Mesodermal cell (in vitro differentiated cells): ENCODE measurements around the gene PFDN6.

Experiments
- H3K27ac ChIP-seq: 2 replicates; pipeline ENCODE4 v1.7.0; 2013; ENCODE audit warnings: mild to moderate bottlenecking, low read depth, low read length, moderate library complexity; ENCODE audit not compliant: severe bottlenecking
- H3K36me3 ChIP-seq: 2 replicates; pipeline ENCODE4 v1.7.1; 2013; ENCODE audit warnings: mild to moderate bottlenecking, low read length, moderate library complexity; ENCODE audit not compliant: control insufficient read depth, insufficient read depth
- H3K4me1 ChIP-seq: one replicate; pipeline ENCODE4 v1.7.1; 2013; ENCODE audit warnings: mild to moderate bottlenecking, low read length; ENCODE audit not compliant: insufficient read depth, control insufficient read depth, poor library complexity, severe bottlenecking
- H3K4me3 ChIP-seq: 2 replicates; pipeline ENCODE4 v1.7.0; 2013; ENCODE audit warnings: low read length, control low read depth, mild to moderate bottlenecking; ENCODE audit not compliant: insufficient read depth, poor library complexity, severe bottlenecking; ENCODE audit errors: extremely low read depth
- H3K9me3 ChIP-seq: 2 replicates; pipeline ENCODE4 v1.7.1; 2013; ENCODE audit warnings: mild to moderate bottlenecking, low read length, moderate library complexity; ENCODE audit not compliant: control insufficient read depth
- WGBS, 2 experiments: methylation state at CpG; one replicate each; pipeline ENCODE4 v1.1.5; 2013; ENCODE audit warnings: missing lambda C conversion rate in 2 of 2; ENCODE audit not compliant: insufficient coverage in 2 of 2; 5-methylcytosine and 5-hydroxymethylcytosine counted together

The PFDN6 gene

DNA sequence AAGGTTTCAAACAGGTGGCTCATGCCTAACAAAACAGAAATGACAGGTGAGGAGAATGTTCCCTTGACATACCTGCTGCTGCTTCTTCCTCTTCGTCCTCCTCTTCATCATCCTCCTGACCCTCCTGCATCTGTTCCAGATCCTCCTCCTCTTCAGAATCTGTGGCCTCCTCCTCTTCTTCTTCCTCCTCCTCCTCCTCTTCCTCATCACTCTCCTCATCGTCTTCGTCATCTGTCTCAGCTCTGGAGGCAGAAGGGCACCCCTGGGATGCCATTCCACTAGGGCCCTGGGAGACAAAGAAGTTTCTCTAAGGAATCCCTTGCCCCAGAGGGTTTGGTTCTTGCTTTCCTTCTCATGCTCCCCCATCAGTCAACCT, 30.5 kb downstream of the PFDN6 start:
- no peak overlapping the region for H3K4me3 ChIP-seq
- peak overlapping the region; percentile 20 for H3K27ac ChIP-seq
- H3K4me1 ChIP-seq = peaks cover 30% of the 10 kb centered on the region
- WGBS, 2 experiments = 93 to 95% methylated on average over 3 of the region's 3 CpGs
- H3K9me3 ChIP-seq = no peaks in the 10 kb centered on the region
- peaks cover 43% of the 10 kb centered on the region for H3K36me3 ChIP-seq

- Histone ChIP-seq H3K27ac (peak overlapping the region; percentile 31), H3K36me3 (peaks cover 38% of the 10 kb centered on the region), H3K4me3 (no peak overlapping the region), H3K9me3 (no peaks in the 10 kb centered on the region), H3K4me1 (peaks cover 28% of the 10 kb centered on the region)
- WGBS, 2 experiments = 90% methylated on average over 30 to 32 of the region's 32 CpGs
Observed at GRCh38 chr6:33320315-33321181, 31.1 kb downstream of the PFDN6 start.

DNA sequence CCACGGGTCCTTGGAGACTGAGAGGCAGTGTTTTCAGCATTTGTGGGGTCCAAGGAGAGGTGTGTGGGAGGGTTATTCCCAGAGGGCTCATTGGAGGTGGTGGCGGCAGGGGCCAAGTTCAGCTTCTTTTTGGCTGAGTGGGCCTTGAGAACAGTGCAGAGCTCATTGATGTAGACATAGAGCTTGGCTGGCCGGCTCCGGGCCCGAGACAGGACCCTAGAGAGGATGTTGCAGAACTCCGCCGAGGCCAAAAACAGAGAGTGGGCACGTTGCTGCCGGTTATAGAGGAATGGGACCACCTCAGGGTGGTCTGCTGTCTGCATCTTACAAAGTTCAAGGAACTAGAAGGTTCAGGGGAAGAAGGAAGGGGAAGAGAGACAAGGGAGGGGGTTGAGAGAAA, 31.8 kb downstream of the PFDN6 start:
- Histone ChIP-seq H3K36me3 (peaks cover 31% of the 10 kb centered on the region), H3K27ac (no peak overlapping the region), H3K4me3 (peak overlapping the region; percentile 86), H3K4me1 (peaks cover 28% of the 10 kb centered on the region), H3K9me3 (no peaks in the 10 kb centered on the region)
- 85 to 88% methylated on average over 7 to 9 of the region's 9 CpGs for WGBS, 2 experiments

DNA sequence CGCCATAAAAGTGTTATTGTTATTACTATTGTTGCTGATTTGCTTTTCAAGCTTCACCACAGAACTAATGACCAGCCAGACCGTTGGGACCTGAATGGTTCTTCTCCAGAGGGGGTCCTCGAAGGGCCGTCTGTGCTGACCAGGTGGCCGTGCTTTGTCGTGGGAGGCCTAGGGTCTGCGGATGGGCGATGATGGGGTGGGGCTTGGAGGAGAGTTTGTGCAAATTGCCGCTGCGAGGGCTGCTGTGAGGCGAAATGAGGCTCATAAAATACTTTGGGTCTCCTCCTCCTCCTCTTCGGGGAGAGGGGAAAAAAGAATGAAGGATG, 34.2 kb downstream of the PFDN6 start:
- H3K9me3 ChIP-seq = no peaks in the 10 kb centered on the region
- peaks cover 24% of the 10 kb centered on the region for H3K4me1 ChIP-seq
- no peak overlapping the region for H3K27ac ChIP-seq
- 3 to 10% methylated on average over 8 to 10 of the region's 12 CpGs for WGBS, 2 experiments
- peaks cover 29% of the 10 kb centered on the region for H3K36me3 ChIP-seq
- H3K4me3 ChIP-seq = peak overlapping the region; percentile 86

GRCh38 chr6:33324125-33324524, 34.7 kb downstream of the PFDN6 start:
- WGBS, 2 experiments = 20% methylated on average over 1 of the region's 7 CpGs; no CpG with 5 or more reads in 1 of the 2 experiments
- H3K4me1 ChIP-seq = peaks cover 19% of the 10 kb centered on the region
- H3K27ac ChIP-seq = no peak overlapping the region
- peaks cover 24% of the 10 kb centered on the region for H3K36me3 ChIP-seq
- H3K9me3 ChIP-seq = no peaks in the 10 kb centered on the region
- H3K4me3 ChIP-seq = no peak overlapping the region

DNA sequence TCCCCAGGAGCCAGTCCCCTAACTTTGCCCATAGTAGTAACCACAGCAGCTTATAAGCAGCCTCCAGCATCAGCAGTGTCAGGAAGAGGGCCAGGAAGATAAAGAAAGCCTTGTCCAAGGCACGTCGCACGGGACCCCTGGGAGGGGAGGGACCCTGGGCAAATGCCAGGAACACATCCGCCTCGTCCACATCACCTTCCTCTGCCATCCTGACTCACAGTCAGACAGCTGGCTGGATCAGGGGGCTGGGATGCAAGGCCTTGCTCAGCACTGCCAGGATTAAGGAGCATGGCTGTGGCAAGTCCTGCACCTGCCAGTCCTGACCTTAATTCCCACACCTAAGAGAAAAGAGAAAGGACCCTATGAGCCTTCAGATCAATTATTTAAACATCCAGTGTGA, 39.7 kb downstream of the PFDN6 start:
- Histone ChIP-seq H3K9me3 (no peaks in the 10 kb centered on the region), H3K4me1 (no peaks in the 10 kb centered on the region), H3K27ac (no peak overlapping the region), H3K4me3 (no peak overlapping the region), H3K36me3 (no peaks in the 10 kb centered on the region)
- WGBS, 2 experiments = 82 to 93% methylated on average over 3 to 5 of the region's 5 CpGs

DNA sequence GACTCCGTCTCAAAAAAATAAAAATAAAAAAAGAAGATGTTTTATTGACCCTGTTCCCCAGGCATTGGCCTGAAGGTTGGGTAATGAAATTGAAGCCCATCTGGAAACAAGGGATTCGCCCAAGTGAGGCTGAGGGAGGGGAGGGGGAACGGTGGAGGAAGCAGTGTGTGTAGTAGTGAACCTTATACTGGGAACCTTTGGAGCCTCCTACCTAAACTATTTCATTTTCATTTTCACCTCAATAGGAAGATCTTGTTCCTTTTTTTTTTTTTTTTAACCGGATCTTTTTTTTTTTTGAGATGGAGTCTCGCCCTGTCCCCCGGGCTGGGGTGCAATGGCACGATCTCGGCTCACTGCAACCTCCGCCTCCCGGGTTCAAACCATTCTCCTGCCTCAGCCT, 41.3 kb downstream of the PFDN6 start:
- H3K36me3 ChIP-seq = no peaks in the 10 kb centered on the region
- no peaks in the 10 kb centered on the region for H3K4me1 ChIP-seq
- 90 to 98% methylated on average over 6 to 7 of the region's 10 CpGs for WGBS, 2 experiments
- no peak overlapping the region for H3K27ac ChIP-seq
- no peak overlapping the region for H3K4me3 ChIP-seq
- H3K9me3 ChIP-seq = no peaks in the 10 kb centered on the region

GRCh38 chr6:33333666-33334065, 44.3 kb downstream of the PFDN6 start:
- Histone ChIP-seq H3K27ac (no peak overlapping the region), H3K36me3 (no peaks in the 10 kb centered on the region), H3K4me1 (no peaks in the 10 kb centered on the region), H3K4me3 (no peak overlapping the region), H3K9me3 (no peaks in the 10 kb centered on the region)
- WGBS, 2 experiments = 83 to 92% methylated on average over 1 of the region's 4 CpGs

DNA sequence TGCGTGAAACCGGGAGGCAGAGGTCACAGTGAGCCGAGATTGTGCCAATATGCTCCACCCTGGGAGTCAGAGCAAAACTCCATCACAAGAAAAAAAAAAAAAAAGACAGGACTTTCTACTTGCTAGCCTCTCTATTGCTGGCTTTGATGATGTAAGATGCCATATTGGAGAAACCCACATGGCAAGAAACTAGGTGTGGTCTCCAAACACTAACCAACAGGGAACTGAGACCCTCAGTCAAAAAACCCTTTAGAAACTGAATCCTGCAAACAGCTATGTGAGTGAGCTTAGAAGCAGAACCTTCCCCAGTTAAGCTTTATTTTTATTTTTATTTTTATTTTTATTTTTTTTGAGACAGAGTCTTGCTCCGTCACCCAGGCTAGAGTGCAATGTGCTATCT, 46.5 kb downstream of the PFDN6 start:
- Histone ChIP-seq H3K27ac (no peak overlapping the region), H3K36me3 (no peaks in the 10 kb centered on the region), H3K9me3 (no peaks in the 10 kb centered on the region), H3K4me1 (no peaks in the 10 kb centered on the region), H3K4me3 (no peak overlapping the region)
- 96 to 100% methylated on average over 3 of the region's 4 CpGs for WGBS, 2 experiments

- Histone ChIP-seq H3K36me3 (no peaks in the 10 kb centered on the region), H3K4me3 (no peak overlapping the region), H3K27ac (no peak overlapping the region), H3K9me3 (no peaks in the 10 kb centered on the region), H3K4me1 (no peaks in the 10 kb centered on the region)
- 71 to 90% methylated on average over 1 to 2 of the region's 3 CpGs for WGBS, 2 experiments
Observed at GRCh38 chr6:33336495-33336894, 47.1 kb downstream of the PFDN6 start.

DNA sequence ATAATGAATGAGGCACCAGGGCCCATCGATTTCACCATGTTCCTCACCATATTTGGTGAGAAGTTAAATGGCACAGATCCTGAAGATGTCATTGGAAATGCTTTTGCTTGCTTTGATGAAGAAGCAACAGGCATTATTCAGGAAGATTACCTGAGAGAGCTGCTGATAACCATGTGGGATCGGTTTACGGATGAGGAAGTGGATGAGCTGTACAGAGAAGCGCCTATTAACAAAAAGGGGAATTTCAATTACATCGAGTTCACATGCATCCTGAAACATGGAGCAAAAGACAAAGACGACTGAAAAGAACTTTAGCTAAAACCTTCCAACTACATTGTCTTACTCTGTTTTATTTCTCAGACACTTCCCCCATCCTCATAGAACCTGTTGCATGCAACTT, 49.8 kb downstream of the PFDN6 start:
- Histone ChIP-seq H3K27ac (no peak overlapping the region), H3K36me3 (no peaks in the 10 kb centered on the region), H3K4me3 (no peak overlapping the region), H3K9me3 (no peaks in the 10 kb centered on the region), H3K4me1 (no peaks in the 10 kb centered on the region)
- WGBS, 2 experiments = 92% methylated on average over 6 of the region's 6 CpGs
